PFSK-1 (cell line): ENCODE results near the gene GLT8D1.

ENCODE experiments used
- FOXP2 ChIP-seq: optimal IDR thresholded peaks from 2 replicates; pipeline ENCODE3; 2011; ENCODE audit warnings: borderline replicate concordance, control low read depth, inconsistent platforms; ENCODE audit not compliant: insufficient read depth; ENCODE audit errors: extremely low read length, extremely low read depth
- POLR2AphosphoS5 ChIP-seq: IDR thresholded peaks from 2 replicates; pipeline ENCODE4 v1.6.1; 2012; ENCODE audit warnings: low read depth, mild to moderate bottlenecking, control low read depth, low read length, moderate library complexity
- SIN3A ChIP-seq: IDR thresholded peaks from 2 replicates; pipeline ENCODE4 v1.6.1; 2012; ENCODE audit warnings: mild to moderate bottlenecking, low read length, moderate library complexity, borderline replicate concordance; ENCODE audit not compliant: insufficient read depth
- TAF1 ChIP-seq: IDR thresholded peaks from 2 replicates; pipeline ENCODE4 v1.6.1; 2012; ENCODE audit warnings: low read length, control low read depth, borderline replicate concordance; ENCODE audit not compliant: insufficient read depth
- TF ChIP-seq, protein P1 (sequence below), 2 experiments: IDR thresholded peaks; 2 replicates each; pipeline versions ENCODE4 v1.6.1 to v1.8.0; 2011 to 2012; ENCODE audit warnings: low read depth in 2 of 2, low read length in 2 of 2, control low read depth in 1 of 2, inconsistent platforms in 1 of 2, mild to moderate bottlenecking in 1 of 2, moderate library complexity in 1 of 2; ENCODE audit not compliant: insufficient read depth in 1 of 2

DNA sequence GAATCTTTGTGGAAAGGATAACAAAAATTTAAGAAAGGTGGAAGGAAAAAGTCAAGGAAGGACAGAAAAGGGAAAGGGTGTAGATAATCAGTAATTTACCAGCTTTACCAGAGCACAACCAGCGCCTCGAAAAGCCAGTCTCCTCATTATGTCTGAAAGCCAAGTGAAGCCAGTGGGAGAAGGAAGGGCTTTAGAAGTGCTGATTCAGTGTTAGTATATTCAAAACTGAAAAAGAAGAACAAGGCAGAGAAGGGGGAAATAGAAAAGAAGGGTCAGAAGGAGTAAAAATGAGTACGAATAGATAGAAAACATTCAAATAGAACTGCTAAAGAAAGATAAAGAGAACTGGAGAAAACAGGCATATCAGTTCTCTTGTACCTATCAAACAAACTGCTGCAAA is 24.0 kb downstream of the GLT8D1 start:
- TF ChIP-seq, protein P1, sequence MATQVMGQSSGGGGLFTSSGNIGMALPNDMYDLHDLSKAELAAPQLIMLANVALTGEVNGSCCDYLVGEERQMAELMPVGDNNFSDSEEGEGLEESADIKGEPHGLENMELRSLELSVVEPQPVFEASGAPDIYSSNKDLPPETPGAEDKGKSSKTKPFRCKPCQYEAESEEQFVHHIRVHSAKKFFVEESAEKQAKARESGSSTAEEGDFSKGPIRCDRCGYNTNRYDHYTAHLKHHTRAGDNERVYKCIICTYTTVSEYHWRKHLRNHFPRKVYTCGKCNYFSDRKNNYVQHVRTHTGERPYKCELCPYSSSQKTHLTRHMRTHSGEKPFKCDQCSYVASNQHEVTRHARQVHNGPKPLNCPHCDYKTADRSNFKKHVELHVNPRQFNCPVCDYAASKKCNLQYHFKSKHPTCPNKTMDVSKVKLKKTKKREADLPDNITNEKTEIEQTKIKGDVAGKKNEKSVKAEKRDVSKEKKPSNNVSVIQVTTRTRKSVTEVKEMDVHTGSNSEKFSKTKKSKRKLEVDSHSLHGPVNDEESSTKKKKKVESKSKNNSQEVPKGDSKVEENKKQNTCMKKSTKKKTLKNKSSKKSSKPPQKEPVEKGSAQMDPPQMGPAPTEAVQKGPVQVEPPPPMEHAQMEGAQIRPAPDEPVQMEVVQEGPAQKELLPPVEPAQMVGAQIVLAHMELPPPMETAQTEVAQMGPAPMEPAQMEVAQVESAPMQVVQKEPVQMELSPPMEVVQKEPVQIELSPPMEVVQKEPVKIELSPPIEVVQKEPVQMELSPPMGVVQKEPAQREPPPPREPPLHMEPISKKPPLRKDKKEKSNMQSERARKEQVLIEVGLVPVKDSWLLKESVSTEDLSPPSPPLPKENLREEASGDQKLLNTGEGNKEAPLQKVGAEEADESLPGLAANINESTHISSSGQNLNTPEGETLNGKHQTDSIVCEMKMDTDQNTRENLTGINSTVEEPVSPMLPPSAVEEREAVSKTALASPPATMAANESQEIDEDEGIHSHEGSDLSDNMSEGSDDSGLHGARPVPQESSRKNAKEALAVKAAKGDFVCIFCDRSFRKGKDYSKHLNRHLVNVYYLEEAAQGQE (IDR thresholded peaks at IDR 0.05; ENCODE audit: insufficient read depth in 1 of 2, low read depth in 2 of 2, low read length in 2 of 2): no peak
- no peak for TF ChIP-seq SIN3A
- TF ChIP-seq POLR2AphosphoS5: no peak
- no peak for TF ChIP-seq TAF1
- no peak for TF ChIP-seq FOXP2
